Left renal cortex interstitium (tissue), 4 donors: ENCODE measurements around the gene GLT8D1. TPM values are rescaled to one million over a fixed set of nuclear protein-coding genes. Genes with fewer than 3 reads are reported as not detected.
"Not testable (repeated sequence)": the region's sequence is repeated elsewhere in the genome, so short reads cannot be mapped to it uniquely, and the experiment has no call there.

Experiments
- DNase-seq, 4 donors: peaks; one replicate each; pipeline ENCODE4 v3.0.0-alpha.2; 2013; ENCODE audit warnings: low read depth in 4 of 4, low spot score in 2 of 4, missing footprints in 1 of 4
- polyA plus RNA-seq, 4 donors: library from polyadenylated mRNA; unstranded; fragments of 120-200 nt; gene quantifications; one replicate each; pipeline ENCODE4 v1.2.1, GENCODE V29; 2013; ENCODE audit not compliant: insufficient read length in 4 of 4

Gene GLT8D1
- polyA plus RNA-seq, 4 donors: 113 to 142 (median 125) TPM

DNA sequence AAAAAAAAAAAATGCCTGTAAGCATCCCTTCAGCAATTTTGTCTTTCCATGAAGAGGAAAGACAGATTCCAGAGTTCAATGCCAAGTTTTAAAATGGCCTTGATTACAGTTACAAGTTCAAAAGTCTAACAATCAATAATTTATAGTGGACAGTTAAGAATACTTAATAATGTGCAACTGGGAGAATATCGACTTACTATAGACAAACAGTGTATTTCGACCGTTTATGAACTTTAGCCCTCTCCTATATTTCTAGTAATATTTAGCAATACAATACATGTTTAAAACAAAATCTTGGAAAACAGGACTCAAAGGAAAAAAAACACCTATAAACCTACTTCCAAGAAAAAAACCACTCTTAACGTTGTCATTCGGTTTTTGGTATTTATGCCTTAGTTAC, 21.4 kb downstream of the GLT8D1 start:
- DNase-seq: no peak

DNA sequence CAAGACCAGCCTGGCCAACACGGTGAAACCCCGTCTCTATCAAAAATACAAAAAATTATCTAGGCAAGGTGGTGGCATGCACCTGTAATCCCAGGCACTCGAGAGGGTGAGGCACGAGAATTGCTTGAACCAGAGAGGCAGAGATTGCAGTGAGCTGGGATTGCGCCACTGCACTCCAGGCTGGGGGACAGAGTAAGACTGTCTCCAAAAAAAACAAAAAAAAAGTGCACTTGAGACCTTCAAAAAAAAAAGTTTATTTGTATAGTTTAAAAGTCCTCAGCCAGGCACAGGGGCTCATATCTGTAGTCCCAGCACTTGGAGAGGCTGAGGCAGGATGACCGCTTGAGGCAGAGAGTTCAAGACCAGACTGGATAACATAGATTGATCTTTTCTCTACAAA, 22.0 kb downstream of the GLT8D1 start:
- DNase-seq: no peak

DNA sequence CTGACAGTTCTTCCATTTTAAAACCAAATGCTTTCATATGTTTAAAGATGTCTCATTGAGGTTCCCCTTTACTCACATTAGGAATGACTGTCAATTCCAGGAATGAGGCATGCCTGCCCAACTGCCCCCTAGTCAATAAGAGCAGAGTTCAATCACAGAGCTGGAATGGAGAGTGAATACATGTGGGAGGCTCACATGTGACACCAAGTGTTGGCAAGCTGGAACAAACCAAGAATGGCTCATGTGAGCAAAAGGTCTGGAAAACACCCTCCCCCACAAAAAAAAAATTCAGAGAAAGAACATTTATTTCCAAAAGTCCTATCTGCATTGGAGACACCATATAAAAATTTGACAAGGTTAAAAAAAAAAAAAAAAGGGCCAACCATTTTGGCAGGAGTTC, 23.6 kb downstream of the GLT8D1 start:
- DNase-seq: no peak

DNA sequence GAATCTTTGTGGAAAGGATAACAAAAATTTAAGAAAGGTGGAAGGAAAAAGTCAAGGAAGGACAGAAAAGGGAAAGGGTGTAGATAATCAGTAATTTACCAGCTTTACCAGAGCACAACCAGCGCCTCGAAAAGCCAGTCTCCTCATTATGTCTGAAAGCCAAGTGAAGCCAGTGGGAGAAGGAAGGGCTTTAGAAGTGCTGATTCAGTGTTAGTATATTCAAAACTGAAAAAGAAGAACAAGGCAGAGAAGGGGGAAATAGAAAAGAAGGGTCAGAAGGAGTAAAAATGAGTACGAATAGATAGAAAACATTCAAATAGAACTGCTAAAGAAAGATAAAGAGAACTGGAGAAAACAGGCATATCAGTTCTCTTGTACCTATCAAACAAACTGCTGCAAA, 24.0 kb downstream of the GLT8D1 start:
- DNase-seq: no peak

DNA sequence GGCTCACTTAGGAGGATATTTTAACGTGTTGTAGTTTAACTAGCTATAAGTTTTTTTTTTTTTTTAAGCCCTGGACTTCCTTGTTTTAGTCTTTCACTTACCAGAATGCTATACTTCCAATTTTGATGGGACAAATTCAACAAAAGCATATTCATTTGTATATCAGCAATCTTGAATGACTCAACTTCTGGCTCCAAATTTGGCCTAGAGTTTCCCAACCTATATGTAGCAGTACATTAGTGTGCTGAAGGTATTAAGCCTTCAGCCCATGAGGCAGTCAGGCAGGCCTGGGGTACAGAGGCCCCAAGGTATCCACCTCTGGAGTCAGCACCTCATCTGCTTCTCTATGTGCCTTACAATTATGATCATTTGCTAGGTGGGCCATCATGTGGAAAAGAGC, 25.8 kb downstream of the GLT8D1 start:
- DNase-seq: no peak

DNA sequence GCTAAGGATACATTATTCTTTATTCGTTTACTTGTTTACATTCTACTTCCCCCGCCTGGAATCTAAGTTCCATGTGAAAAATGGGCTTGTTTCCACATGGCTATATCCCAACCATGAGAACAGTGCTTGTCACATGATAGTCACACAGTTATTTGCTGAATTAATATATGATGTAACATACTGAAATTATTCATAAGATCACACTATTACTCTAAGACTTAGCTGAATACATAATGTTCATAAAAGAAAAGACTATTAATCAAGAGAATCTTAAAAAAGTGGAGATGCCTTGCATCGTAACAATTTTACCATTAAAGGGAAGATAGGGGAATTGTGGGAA, 26.4 kb downstream of the GLT8D1 start:
- DNase-seq: no peak

DNA sequence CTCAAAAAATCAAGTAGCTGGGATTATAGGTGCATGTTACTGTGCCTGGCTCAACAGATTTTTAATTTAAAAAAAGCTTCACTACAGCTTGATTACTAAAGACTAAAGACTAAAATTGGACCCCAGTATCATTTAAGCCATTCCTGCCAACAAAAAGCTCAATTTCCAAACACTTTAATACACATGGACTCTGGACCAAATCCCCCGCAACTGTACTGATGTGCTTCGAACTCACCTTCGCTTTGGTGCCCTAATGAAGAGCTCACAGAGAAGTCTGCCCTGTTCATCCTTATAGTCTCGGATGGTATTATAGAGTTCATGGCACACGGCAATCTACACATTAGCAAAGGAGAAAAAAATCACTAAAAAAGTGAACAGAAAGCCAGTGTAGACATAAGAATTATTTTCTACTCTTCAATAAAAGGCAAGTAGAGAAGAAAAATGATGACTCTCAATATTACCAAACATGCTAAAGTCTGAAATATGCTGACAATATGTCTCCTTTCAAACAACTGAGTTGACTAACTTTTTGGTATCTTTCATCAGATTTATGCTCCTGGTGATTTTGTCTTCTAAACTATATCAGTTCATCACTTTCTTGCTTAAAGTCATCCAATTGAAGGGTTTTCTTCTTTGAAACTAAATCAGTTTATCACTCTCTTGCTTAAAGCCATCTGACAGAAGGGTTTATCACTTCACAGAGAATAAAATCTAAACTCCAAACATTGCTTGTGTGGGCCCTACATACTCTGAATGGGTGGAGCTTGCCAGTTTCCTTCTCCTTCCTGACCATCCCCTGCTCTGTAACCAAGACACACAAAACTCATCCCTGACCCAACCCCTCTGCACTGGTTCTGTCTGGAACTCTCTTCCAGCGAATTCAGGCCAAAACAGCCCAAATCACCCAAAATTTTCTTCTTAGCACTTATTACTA, 27.1 kb downstream of the GLT8D1 start:
- DNase-seq: no peak

DNA sequence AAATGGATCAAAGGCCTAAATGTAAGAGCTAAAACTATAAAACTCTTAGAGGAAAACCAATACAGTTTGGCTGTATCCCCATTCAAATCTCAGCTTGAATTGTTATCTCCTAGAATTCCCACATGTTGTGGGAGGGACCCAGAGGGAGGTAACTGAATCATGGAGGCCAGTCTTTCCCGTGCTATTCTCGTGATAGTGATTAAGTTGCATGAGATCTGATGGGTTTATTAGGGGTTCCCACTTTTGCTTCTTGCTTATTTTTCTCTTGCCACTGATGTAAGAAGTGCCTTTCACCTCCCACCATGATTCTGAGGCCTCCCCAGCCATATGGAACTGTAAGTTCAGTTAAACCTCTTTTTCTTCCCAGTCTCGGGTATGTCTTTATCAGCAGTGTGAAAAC, 29.4 kb downstream of the GLT8D1 start:
- not testable (repeated sequence) for DNase-seq

DNA sequence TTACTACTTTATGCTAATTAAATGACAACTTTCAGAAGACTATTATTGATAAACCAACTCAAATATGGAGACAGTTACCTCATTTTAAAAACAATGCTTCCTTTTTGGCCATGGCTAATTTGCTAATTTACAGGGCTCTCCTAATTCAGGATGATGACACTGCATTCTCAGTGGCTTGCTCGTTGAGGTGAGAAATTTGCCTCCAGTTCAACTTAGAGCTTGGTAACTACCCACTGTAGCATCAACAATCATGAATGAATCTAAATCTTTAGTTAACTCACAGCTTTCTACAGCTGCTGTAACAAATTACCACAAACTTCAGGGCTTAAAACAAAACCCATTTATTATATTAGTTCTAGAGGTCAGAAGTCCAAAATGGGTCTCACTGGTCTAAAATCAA, 33.9 kb downstream of the GLT8D1 start:
- no peak for DNase-seq

DNA sequence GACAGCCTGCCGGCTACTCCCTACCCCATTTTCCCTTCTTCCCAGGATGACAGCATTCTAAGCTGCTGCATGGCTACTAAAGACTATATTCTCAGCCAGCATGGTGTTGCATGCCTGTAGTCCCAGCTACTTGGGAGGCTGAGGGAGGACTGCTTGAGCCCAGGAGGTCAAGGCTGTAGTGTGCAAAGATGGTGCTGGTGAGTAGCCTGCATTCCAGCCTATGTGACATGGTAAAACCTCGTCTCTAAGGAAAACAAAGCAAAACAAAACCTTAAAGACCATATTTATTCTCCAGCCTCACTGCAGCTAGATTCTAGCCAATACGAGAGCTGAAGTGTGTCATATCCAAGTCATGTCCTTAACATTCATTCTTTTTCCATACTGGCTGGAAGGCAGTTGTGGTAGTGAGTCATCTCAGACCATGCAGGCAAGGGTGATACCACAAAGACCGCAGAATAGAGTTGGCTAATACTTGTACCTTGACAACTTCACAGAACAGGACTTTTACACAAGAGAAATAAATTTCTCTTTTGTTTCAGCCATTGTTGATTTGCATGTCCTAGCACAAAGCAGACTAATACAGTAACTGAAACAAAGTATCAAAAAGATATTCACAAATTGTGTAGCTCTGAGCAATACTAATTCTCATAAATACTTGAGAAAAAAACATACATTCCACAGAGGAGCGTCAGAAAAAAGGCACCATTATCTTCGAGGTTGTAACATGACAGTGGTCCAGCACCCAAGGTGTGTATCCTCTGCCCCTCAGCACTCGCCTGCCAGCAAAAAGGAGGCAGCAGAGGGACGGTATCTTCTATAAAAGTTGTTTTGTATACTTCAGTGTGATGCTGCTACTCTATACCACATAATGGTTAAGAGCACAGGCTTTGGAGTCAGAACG, 34.7 kb downstream of the GLT8D1 start:
- DNase-seq: no peak

DNA sequence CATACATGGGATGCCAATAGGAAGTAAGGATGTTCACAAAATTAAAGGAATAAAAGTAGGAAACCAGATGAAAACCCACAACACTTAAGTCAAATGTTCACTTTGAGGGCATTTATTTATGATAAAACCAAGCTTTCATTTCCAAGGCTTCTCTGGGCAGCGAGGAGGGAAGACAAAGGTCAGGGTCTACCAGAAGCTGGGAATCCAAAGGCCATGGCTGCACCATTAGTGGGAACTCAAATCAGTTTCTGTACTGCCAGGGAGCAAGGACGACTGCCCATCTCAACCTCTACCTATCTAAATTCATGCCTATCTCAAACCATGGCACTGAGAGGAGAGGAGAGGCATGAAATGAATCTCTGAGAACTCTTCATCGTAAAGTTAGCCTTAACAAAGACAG, 42.5 kb downstream of the GLT8D1 start:
- no peak for DNase-seq

DNA sequence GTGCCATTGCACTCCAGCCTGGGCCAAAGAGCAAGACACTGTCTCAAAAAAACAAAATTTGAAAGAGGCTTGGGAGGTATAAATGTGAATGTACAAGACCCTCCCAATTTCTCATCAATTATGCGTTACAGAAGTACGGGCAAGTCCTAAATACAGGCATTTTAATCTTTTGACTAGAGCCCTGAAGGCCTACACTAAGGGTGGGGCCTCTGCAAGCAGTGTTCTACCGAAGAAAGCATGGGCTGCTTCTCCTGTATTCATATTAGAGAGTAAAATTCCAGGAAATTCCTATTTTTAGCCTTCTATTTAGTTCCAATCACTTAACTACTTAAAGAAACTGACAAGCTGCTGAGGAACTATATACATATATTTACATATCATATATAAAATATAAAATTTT, 45.5 kb downstream of the GLT8D1 start:
- DNase-seq: no peak

DNA sequence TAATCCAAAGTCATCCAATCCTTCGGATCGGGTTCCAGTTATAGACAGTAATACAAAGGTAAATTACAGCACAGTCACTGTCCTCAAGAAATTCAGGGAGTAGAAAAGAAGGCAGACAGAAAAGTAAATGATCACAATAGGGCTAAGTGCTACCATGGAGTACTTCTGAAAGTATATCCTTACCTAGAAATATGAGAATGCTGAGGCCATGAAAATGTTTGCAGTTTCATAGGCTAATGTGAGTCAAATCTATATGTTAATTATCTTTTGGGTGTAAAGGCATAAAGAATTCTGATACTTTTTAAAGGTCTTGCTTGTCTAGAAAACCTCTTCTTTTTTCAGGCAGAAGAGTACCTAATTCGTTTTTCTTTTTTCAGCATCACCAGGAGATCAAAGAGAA, 49.7 kb downstream of the GLT8D1 start:
- no peak for DNase-seq

DNA sequence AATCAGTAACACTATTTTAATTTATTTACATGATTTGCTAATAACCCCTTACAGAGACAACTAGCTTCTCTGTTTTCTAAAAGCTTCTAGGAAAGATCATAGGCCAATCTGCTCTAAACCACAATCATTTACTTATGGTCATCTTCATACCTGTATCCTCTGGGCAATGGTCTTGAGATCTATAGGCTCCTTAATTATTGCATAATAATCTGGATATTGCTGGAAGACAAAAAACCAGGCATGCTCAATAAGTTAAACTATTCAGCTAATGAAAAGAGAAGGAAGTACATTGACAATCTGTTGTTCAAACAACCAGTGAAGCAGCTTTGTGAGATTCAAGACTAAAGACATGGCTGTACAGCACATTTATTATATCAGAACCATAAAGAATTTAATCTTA, 54.0 kb downstream of the GLT8D1 start:
- DNase-seq: no peak

DNA sequence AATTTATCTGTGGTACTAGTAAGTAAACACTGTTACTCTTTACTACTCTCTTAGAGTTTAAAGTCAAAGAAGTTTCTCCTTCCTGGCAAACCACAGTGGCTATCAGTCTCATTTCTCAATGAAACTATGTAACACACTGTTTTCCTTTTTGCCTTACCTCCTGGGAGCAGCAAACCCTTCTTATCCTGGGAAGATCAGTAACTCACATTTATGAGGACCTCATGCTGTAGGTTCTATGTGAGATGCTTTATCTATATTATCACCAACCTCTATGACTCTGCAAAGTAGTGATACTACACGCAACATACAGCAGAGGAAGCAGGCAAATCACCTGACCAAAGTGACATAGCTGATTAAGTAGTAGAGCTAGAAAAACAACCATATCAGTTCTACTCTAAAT, 55.2 kb downstream of the GLT8D1 start:
- no peak for DNase-seq

DNA sequence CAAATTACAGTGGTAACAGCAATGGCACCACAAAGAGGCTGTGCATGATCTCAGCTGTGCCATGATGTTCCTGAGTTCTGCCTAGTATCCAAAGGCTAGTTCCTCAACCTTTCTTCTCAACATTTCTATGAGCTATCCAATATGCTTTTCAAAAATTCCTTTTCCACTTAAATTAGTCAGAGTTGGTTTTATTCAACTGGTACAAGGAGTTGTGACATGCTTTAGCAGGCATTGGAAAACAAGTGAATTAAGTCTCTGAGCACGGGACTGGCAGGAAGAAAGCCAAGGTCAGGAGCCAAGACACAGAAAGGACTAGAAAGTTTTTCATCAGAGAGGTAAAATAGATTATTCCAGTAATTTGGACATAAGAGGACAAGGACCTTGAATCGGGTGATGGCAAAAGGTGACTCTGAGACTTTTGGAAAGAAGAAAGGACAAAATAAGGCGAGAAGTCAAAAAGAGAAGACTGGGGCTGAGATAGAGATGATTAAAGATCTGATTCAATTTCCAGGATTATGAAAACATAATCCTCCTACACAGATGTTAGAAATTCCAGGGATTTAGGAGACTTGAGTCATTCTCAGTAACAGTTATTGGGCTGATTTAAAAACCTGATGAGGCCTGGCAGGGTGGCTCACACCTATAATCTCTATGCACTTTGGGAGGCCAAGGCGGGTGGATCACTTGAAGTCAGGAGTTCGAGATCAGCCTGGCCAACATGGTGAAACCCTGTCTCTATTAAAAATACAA, 56.0 kb downstream of the GLT8D1 start:
- no peak for DNase-seq

DNA sequence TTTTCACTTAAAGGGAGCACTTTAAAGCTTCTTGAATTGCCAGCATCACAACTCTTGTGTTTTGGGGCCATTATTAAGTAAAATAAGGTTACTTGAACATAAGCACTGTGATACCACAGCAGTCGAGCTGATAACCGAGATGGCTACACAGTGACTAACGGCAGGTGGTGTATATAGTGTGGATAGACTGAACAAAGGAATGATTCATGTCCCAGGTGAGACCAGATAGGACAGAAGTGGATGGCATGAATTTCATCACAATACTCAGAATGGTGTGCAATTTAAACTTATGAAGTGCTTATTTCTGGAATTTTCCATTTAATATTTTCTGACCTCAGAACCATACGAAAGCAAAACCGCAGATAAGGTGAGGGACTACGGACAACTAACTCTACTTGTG, 60.0 kb downstream of the GLT8D1 start:
- no peak for DNase-seq
